SK-N-SH treated with all-trans-retinoic acid at 6 μM for 48 hours (cell line): ENCODE measurements around the gene LCN2.

Experiments used
- ATAC-seq: fragments of 200-7000 bp; cut with Tn5 transposase; 3 replicates; pipeline ENCODE4 v1.9.1; 2020; ENCODE audit warnings: mild to moderate bottlenecking, moderate library complexity
- BACH2 ChIP-seq: fragments of 250-450 bp; sonication (Bioruptor Pico); IDR thresholded peaks from 2 replicates; pipeline ENCODE4 v1.9.0; 2021; ENCODE audit warnings: mild to moderate bottlenecking, borderline replicate concordance
- CSDC2 ChIP-seq: fragments of 250-450 bp; sonication (Bioruptor Pico); IDR thresholded peaks from 2 replicates; pipeline ENCODE4 v1.5.0; 2020; ENCODE audit warnings: mild to moderate bottlenecking, moderate library complexity
- ESRRG ChIP-seq: fragments of 250-450 bp; sonication (Bioruptor Pico); IDR thresholded peaks from 2 replicates; pipeline ENCODE4 v1.6.1; 2021; ENCODE audit warnings: mild to moderate bottlenecking
- GLIS3 ChIP-seq: fragments of 250-450 bp; sonication (Bioruptor Pico); IDR thresholded peaks from 2 replicates; pipeline ENCODE4 v1.5.0; 2020; ENCODE audit warnings: mild to moderate bottlenecking, moderate library complexity
- ISL1 ChIP-seq: fragments of 250-450 bp; sonication (Bioruptor Pico); IDR thresholded peaks from 2 replicates; pipeline ENCODE4 v2.1.2; 2022; ENCODE audit warnings: mild to moderate bottlenecking, moderate library complexity
- OSR1 ChIP-seq: fragments of 250-450 bp; sonication (Bioruptor Pico); IDR thresholded peaks from 2 replicates; pipeline ENCODE4 v1.8.0; 2022; ENCODE audit warnings: moderate library complexity, mild to moderate bottlenecking, inconsistent platforms
- SNAI2 ChIP-seq: fragments of 250-450 bp; sonication (Bioruptor Pico); IDR thresholded peaks from 2 replicates; pipeline ENCODE4 v1.5.0; 2020; ENCODE audit warnings: mild to moderate bottlenecking, moderate library complexity
- TCF4 ChIP-seq: fragments of 250-450 bp; sonication (Bioruptor Pico); IDR thresholded peaks from 2 replicates; pipeline ENCODE4 v1.8.0; 2021; ENCODE audit warnings: mild to moderate bottlenecking, moderate library complexity, borderline replicate concordance
- ZC3H10 ChIP-seq: fragments of 250-450 bp; sonication (Bioruptor Pico); IDR thresholded peaks from 2 replicates; pipeline ENCODE4 v1.5.1; 2021; ENCODE audit warnings: mild to moderate bottlenecking, moderate library complexity
- ZFP30 ChIP-seq: fragments of 450-650 bp; formaldehyde crosslinking; IDR thresholded peaks from 2 replicates; pipeline ENCODE4 v1.5.0; 2022; ENCODE audit warnings: mild to moderate bottlenecking, moderate library complexity
- ZNF565 ChIP-seq: fragments of 450-650 bp; formaldehyde crosslinking; conservative IDR thresholded peaks from 2 replicates; pipeline ENCODE4 v1.5.0; 2020; ENCODE audit warnings: low read depth, mild to moderate bottlenecking, moderate library complexity
- ZNF70 ChIP-seq: fragments of 450-650 bp; formaldehyde crosslinking; IDR thresholded peaks from 2 replicates; pipeline ENCODE4 v1.5.0; 2020; ENCODE audit warnings: mild to moderate bottlenecking, moderate library complexity
- ZNF8 ChIP-seq: fragments of 450-650 bp; formaldehyde crosslinking; IDR thresholded peaks from 2 replicates; pipeline ENCODE4 v1.5.0; 2020; ENCODE audit warnings: mild to moderate bottlenecking, moderate library complexity
- TF ChIP-seq, protein P1 (sequence below): fragments of 250-450 bp; sonication (Bioruptor Pico); IDR thresholded peaks from 2 replicates; pipeline ENCODE4 v1.5.1; 2020; ENCODE audit warnings: low read depth, mild to moderate bottlenecking, moderate library complexity
- TF ChIP-seq, protein P2 (sequence below): fragments of 250-450 bp; sonication (Bioruptor Pico); IDR thresholded peaks from 2 replicates; pipeline ENCODE4 v1.5.0; 2020; ENCODE audit warnings: mild to moderate bottlenecking, moderate library complexity

Gene LCN2

DNA sequence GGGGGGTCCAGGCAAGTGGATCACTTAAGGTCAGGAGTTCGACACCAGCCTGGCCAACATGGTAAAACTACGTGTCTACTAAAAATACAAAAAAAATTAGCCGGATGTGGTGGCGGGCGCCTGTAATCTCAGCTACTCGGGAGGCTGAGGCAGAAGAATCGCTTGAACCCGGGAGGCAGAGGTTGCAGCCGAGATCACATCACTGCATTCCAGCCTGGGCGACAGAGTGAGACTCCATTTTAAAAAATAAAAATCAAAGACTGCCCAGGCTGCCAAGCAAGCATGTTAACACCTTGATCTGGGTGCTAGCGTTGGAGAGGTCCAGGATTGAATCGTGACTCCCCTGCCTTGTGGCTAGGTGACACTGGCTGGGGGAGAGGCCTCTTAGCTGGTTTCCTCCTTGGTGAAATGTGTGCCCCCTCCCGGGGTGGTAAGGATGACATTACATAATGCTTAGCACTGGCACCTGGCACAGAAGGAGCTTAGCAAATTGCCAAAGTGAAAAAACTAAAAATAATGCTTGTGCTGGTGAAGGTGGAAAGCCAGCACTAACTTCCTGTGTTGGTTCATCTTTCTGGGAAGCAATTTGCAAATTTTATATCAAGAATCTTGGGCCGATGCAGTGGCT is 44.3 kb downstream of the LCN2 start:
- TF ChIP-seq TCF4 (CRISPR knock-in tag) = no peak
- no peak for TF ChIP-seq ISL1 (CRISPR knock-in tag)
- no peak for TF ChIP-seq ZC3H10 (CRISPR knock-in tag)
- no peak for ATAC-seq

DNA sequence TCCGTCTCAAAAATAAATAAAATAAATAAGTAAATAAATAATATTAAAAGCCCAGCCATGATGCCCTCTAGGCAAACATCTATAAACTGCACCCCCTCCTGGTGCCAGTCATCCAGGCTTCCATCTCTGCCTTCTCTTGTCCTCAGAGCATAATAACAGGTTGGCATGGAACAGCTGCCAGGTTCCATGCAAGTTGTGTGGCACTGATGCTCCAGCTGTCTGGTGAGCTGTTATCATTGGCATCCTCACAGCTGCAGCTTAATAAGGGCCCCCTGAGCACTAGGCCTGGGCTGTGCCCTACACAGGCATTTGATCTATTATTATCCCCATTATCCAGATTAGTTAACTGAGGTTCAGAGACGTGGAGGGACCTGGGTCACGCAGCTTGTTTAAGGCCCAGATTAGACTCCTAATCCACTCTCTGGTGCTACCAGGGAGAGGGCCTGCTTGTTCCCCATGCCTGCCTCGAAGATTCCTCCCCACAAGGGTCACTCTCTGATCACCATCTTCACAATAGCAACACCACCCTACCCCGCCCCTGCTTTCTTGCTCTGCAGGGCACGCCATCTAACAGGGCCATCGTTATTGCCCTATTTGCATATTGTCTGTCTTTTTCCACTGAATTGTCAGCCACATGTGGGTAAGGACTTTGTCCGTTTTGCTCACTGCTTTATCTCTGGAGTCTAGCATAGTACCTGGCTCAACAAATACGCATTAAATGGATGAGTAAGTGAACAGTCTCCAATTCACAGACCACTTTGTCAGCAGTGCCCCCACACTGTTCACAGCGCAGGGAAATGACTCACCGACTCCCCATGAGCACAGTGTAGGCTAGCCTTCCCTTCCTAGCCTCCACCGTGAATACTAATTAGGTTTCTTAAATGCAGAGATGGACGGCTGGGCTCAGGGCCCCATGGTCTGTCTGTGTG is 52.5 kb downstream of the LCN2 start:
- TF ChIP-seq TCF4 (CRISPR knock-in tag) (no peak), BACH2 (CRISPR knock-in tag) (no peak), ZFP30 (no peak)
- TF ChIP-seq, protein P1, sequence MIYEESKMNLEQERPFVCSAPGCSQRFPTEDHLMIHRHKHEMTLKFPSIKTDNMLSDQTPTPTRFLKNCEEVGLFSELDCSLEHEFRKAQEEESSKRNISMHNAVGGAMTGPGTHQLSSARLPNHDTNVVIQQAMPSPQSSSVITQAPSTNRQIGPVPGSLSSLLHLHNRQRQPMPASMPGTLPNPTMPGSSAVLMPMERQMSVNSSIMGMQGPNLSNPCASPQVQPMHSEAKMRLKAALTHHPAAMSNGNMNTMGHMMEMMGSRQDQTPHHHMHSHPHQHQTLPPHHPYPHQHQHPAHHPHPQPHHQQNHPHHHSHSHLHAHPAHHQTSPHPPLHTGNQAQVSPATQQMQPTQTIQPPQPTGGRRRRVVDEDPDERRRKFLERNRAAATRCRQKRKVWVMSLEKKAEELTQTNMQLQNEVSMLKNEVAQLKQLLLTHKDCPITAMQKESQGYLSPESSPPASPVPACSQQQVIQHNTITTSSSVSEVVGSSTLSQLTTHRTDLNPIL (CRISPR knock-in tag) = no peak

DNA sequence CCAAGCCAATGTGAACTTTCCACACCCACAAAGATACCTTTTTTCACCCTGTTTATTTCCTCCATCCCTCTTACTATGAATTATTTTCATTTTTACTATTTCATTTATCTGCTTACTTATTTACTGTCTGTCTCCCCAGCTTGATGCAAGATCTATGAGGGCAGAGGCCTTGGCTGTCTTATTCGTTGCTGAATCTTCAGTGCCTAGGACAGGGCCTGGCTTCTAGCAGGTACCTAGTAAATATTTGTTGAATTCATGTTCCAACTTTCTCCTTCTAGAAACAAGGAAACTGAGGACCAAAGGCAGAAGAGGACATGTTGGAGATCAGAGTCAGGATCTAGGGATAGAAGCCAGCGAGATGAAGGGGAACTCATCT is 53.4 kb downstream of the LCN2 start:
- TF ChIP-seq, protein P2, sequence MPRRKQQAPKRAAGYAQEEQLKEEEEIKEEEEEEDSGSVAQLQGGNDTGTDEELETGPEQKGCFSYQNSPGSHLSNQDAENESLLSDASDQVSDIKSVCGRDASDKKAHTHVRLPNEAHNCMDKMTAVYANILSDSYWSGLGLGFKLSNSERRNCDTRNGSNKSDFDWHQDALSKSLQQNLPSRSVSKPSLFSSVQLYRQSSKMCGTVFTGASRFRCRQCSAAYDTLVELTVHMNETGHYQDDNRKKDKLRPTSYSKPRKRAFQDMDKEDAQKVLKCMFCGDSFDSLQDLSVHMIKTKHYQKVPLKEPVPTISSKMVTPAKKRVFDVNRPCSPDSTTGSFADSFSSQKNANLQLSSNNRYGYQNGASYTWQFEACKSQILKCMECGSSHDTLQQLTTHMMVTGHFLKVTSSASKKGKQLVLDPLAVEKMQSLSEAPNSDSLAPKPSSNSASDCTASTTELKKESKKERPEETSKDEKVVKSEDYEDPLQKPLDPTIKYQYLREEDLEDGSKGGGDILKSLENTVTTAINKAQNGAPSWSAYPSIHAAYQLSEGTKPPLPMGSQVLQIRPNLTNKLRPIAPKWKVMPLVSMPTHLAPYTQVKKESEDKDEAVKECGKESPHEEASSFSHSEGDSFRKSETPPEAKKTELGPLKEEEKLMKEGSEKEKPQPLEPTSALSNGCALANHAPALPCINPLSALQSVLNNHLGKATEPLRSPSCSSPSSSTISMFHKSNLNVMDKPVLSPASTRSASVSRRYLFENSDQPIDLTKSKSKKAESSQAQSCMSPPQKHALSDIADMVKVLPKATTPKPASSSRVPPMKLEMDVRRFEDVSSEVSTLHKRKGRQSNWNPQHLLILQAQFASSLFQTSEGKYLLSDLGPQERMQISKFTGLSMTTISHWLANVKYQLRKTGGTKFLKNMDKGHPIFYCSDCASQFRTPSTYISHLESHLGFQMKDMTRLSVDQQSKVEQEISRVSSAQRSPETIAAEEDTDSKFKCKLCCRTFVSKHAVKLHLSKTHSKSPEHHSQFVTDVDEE (CRISPR knock-in tag) = no peak
- TF ChIP-seq ZNF8 (CRISPR knock-in tag) = no peak
- no peak for TF ChIP-seq SNAI2 (CRISPR knock-in tag)
- no peak for TF ChIP-seq ISL1 (CRISPR knock-in tag)
- TF ChIP-seq GLIS3 (CRISPR knock-in tag) = no peak
- no peak for TF ChIP-seq OSR1
- no peak for TF ChIP-seq ZNF565
- TF ChIP-seq ZFP30 = no peak
- no peak for TF ChIP-seq ZNF70 (CRISPR knock-in tag)
- no peak for TF ChIP-seq TCF4 (CRISPR knock-in tag)
- TF ChIP-seq, protein P1 (CRISPR knock-in tag) = no peak
- TF ChIP-seq ESRRG (CRISPR knock-in tag) = no peak
- no peak for TF ChIP-seq CSDC2
- TF ChIP-seq, all 23 proteins: peak for 0

More for the DNA sequence above, 52.5 kb downstream of the LCN2 start:
- ATAC-seq = no peak

More for the DNA sequence above, 53.4 kb downstream of the LCN2 start:
- ATAC-seq = no peak
